HG02763 (cell line): ENCODE data around the gene E2F4.

ENCODE experiments used
- ATAC-seq: cut with Tn5 transposase; IDR thresholded peaks from one replicate; pipeline ENCODE4 v1.9.1; 2021; ENCODE audit warnings: mild to moderate bottlenecking, moderate library complexity; ENCODE audit not compliant: unreplicated experiment

Gene E2F4

GRCh38 chr16:67207249-67208091 is 15.5 kb downstream of the E2F4 start:
- ATAC-seq = no peak

DNA sequence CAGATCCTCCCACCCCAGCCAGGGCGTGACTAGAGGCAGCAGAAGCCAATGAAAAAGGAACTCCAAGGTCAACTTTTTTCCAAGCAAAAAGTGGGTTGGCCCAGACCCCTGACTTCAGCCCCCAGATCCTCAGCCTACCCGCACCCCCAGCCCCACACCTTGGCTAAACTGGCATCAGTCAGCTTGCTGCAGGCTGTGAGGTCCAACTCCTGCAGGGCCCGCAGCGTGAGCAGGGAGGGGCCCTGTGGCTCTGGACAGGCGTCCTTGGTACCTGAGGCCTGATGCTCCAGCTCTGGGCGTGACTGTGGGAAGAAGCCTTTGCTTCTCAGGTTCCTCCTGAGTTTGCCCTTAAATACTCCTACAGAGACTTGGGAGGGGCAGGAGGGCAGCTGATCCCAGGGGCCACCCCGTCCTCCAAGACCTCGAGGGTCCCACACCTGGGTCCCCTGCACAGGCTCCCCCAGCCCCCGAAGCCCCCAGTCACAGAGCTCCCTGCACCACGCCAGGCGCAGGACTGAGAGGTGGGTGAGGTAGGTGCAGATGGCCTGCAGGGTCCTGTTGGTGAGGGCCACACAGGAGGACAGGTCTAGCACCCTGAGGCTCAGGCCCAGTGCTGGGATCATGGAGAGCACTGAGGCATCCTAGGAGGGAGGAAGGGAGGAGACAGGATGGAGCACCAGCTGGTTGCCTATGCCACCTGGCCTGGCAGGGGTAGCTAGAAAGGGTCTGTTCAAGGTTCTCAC is 16.4 kb downstream of the E2F4 start:
- ATAC-seq = no peak

- no peak for ATAC-seq
These were observed 17.6 kb downstream of the E2F4 start for GRCh38 chr16:67209565-67209964.

DNA sequence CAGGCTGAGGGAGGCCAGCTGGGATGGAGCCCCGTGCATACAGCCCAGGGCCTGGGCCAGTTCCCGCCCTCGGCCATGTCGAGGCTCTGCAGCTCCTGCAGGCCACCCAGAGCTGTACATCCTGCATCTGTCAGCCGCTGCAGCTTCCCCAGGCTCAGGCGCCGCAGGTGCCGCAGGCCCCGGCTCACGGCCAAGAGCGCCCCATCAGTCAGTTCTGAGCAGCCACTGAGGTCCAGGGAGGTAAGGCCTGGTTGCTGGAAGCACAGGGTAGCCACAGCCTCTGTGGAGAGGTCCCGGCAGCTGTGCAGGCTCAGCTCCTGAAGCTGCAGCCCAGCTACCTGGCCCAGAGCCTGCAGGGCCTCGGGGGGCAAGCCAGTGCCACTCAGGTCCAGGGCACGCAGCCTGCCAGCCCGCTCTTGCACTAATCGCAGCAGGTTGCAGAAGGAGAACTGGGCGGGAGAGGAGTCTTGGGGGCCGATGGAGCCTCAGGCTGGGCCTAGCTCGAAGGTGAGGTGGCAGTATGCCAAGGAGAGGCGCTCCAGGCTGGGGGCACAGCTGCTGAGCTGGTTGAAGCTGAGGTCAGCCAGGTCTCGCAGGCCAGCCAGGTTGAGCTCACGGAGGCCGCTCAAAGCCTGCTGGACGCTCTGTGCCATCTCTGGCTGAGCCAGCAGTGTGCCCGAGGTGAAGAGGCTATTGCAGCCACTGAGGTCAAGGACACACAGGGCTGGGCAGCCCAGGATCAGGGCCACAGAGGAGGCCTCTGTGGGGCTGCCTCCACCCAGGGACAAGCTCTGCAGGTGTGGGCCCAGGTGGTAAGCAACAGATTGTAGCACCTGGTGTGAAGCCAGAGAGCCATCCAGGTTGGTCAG is 18.3 kb downstream of the E2F4 start:
- ATAC-seq = no peak

- no peak for ATAC-seq
These were observed 19.7 kb downstream of the E2F4 start for GRCh38 chr16:67211674-67212073.

DNA sequence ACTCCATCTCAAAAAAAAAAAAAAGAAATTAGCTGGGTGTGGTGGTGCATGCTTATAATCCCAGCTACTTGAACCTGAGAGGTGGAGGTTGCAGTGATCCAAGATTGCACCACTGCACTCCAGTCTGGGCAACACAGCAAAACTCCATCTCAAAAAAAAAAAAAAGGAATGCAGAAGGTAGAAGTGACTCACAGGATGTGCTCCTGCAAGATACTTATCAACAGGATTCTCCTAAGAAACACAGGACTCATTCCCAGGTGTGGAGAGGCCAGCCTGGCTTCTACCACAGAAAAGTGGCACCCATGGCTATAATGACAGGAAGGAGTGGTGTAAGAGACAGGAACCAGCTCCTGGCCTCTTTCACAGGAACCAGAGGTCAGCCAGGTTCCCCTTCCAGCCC is 20.8 kb downstream of the E2F4 start:
- ATAC-seq = no peak

GRCh38 chr16:67213197-67214019 is 21.5 kb downstream of the E2F4 start:
- ATAC-seq = no peak

DNA sequence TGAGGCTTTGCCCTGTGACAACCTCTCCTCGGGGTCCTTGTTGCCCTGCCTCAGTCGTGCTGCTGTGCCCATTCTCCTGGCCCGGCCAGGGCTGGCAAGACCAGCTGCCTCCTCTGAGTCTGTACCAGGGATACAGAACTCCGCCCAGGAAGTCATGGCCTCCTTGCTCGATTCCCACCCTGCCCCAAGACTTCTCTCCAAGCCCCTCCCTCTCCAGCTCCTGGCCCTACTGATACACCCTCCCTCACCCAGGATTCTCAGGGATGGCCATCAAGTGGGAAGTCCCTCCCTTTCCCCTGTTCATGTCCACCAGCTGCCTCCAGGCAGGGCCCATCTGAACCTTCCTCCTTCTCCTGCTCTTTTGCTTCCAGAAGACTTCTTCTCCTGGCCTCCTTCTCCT is 23.8 kb downstream of the E2F4 start:
- no peak for ATAC-seq

GRCh38 chr16:67216612-67217490 is 24.9 kb downstream of the E2F4 start:
- no peak for ATAC-seq

DNA sequence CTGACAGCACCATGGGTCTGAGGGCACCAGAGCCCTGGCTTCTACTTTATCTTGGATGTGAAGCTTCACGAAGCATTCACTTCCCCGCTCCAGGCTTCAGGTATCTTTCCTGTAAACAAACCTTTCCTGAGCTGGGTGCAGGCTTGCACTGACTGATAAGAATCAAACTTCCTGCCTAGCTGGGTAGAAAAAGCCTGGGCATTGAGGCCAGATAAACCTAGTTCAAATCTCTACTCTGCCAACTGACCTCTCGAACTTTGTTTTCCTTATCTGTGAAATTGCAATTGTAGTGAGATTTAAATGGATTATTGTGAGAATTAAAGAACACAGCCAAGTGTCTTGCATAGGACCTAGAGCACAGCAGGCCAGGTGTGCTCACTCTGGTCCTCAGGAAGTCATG is 32.0 kb downstream of the E2F4 start:
- ATAC-seq = no peak

DNA sequence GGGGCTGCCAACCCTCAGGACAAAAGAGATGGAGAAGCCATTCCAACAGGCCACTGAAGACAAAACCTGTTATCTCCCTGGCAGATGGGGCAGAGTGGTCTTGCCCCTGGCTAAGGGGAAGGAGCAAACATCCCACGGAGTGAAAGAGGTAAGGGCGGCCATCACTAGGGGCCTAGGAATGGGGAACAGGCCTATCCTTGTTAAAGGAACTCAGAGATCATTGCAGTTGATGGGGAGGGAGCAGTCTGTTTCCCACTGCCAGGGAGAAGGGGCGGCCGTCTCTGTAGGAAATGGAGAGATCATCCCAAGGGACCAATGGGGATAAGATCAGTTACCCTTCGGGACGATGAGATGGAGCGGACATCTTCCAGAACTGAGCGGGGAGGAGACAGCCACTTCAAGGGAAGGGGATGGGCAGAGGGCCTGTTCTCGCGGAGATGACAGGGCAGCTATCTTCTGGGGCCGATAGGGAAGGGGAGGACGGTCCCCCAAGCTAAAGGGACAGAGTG is 34.4 kb downstream of the E2F4 start:
- no peak for ATAC-seq

DNA sequence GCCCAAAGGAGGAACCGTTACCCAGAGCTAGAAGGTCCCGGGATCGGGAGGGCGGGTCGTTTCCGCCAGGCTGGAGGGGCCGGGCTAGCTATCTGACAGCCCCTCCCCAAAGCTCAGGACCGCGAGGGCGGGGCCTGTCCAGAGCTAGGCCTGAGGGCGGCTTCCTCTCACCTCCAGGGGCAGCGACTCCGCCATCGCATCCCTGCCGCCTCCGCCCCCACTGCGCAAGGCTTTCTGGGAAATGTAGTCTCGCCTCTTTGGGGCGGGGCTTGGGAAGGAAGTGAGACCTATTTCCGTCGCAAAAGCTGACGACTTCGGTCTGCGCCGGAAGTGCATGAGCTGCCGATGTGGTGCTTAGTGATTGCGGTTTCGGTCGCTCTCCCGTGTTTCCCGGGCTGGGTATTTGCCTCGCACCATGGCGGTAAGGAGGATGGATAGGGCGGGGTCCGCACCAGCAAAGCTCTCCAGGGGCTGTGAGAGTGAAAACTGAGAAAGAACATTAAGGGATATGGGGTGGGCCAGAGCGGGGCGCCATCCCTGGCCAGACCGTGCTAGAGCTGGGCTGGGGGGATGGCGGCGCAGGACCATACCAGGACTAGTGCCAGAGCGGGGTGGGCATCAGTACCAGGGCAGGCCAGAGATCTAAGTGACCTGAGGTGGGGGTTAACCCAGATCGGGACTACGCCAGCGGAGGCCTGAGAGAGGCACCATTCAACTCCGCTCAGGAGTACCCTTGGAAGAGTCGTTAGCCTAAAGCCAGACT is 35.0 kb downstream of the E2F4 start, which contains the start of gene TMEM208:
Gene TMEM208, plus strand, starts transcription at position 327 of the 763 bp plus-strand sequence. Its CDS starts 89 bp downstream, at position 416.
- peak; percentile 97 for ATAC-seq

DNA sequence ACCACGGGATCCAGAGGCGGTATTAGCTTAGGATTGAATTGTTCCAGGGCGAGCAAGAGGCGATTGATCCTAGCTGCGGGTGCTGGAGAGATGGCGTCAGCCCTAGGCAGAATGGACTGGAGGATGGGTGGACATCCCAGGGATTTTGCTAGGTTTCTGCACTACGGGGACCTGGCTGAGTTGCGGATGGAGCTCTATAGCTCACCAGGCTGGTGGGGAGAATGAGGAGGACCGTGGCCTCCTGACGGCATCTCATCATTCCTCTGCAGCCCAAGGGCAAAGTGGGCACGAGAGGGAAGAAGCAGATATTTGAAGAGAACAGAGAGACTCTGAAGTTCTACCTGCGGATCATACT is 35.6 kb downstream of the E2F4 start:
- no peak for ATAC-seq

DNA sequence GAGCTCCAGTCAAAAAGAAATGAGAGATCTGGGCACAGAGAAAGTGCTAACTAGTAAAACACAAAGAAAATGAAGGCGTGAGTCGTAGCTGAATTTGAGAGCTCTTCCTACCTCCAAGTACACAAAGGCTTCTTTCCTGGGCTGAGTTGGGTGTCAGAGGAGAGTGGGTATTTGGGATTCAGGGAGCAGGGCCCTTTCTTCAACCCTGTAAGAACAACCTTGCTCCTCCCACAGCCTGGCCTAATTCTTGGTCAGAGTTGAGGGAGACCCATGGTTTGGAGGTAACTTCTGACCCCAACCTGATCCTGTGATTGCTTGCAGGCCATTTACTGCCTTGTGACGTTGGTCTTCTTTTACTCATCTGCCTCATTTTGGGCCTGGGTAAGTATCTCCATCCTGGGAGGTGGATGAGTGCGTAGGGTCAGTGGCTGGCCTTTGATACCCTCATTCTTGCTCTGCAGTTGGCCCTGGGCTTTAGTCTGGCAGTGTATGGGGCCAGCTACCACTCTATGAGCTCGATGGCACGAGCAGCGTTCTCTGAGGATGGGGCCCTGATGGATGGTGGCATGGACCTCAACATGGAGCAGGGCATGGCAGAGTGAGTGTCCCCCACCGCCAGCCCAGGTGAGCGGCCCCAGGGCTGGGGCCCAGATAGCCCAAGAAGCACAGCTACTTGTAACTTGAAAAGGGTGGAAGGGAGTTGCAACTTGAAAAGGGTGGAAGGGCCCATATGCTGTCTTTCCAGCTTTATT is 36.3 kb downstream of the E2F4 start:
- ATAC-seq = no peak

DNA sequence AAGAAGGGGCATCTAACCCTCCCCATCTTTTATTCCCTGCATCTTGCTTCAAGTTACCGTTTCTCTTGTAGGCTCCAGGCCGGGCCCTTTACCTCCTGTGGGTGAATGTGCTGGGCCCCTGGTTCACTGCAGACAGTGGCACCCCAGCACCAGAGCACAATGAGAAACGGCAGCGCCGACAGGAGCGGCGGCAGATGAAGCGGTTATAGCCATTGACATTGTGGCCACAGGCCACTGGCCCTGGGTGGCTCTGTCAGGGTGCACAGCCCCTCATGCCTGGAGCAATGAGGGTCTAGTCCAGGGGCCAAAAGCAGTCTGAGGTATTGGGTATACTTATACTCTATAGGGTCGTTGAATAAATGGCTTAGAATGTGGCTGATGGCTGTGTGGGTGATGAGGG is 37.0 kb downstream of the E2F4 start:
- no peak for ATAC-seq

DNA sequence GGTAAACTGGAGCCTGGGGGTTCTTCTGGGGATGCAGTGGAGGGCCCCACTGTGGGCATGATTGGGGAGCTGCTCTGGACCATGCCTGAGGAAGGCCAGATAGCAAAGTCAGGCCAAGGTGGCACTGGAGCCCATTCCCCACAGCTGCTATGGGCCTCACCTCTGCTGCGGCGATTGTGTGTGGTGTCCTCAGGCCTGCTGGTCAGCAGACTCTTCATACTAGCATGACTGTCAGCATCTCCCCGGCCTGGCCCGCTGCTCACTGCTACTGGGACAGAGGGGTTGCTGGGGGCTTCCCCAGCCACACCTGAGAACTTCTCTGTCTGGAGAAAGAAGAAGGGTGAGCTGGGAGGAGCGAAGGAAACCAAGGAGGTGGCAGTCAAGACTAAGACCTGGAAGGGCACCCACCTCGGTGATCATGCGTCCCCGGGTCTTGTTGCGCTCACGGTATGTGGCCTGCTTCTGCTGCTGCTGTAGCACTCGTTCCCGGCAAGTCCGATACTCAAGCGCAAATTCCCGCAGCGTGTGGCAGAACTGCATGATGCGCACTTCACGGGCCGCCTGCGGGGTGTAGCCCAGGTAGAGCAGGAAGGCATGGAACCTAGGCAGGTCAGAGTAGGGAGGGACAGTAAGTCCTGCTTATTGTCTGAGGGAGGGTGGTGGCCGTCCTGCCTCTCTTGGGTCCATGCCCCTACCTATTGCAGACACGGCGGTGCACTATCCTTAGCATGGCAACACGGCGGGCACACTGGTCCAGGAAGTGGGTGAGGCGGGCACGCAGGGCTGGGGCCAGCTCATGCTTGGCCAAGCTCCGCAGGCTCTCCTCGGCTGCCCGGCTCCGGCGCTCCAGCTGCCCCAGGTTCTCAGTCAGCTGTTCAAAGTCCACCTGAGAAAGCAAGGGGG is 38.2 kb downstream of the E2F4 start:
- no peak for ATAC-seq
